NCI-H1092 treated with DMSO at 0.1 percent for 48 hours (cell line): Measurements from ENCODE around the gene SCARF2.
"Not testable (repeated sequence)": the region's sequence is repeated elsewhere in the genome, so short reads cannot be mapped to it uniquely, and the experiment has no call there.

Source experiments
- DNase-seq: peaks from one replicate; lab custom pipeline; 2025; lab: John Stamatoyannopoulos, UW

Gene SCARF2

DNA sequence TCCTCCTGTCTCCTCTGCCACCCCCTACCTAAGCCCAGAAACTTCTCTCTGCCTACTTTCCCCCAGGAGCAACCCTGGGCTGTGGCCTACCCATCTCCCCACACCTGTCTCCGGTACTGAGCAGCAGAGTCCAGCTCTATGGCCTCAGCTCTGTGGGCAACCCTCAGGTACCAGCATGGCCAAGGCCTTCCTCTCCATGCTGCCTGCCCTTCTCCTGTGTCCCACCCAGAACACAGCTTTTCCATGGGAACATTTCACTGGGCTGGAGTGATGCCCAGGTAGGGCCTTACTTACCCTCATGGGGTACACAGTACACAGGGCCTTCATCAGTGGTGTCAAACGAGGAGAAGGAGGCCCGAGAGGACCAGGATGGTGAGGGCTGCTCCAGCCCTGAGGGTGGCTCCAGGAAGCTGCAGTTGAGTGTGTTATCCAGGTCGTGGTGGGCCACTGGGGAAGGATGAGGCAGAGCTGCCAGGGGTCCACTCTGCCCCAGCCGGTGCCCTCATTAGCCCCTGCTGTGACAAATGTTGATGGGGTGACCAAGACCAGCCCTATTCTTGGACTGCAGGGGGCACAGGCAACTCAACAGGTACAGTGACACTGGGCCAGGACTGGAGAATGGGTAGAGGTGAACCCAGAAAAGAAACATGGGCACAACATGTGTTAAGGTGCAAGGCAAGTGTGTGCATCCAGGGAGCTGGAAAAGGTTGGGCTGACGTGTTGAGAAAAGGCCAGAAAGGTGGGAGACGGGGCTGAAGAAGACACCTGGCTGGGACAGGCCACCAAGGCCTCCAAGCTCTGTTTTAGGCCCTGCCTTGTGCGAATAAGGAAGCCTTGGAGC lies 10.3 kb downstream of the SCARF2 start:
- DNase-seq = no peak

DNA sequence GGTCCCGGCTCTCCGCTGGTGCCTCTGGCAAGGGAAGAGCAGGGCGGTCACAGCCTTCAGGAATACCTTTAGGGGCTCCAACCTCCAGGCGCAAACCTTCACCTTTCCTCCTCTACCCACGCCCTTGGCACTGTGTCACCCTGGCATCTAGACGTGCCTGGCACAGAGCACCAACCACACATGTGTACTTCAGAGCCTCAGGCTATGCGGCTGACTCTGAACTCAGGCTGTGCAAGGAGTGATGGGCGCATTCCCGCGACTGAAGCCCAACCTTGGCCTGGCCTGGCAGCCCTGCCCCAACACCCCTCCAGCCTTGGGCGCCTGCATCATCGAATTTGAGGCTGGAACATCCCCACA lies 11.4 kb downstream of the SCARF2 start:
- no peak for DNase-seq

DNA sequence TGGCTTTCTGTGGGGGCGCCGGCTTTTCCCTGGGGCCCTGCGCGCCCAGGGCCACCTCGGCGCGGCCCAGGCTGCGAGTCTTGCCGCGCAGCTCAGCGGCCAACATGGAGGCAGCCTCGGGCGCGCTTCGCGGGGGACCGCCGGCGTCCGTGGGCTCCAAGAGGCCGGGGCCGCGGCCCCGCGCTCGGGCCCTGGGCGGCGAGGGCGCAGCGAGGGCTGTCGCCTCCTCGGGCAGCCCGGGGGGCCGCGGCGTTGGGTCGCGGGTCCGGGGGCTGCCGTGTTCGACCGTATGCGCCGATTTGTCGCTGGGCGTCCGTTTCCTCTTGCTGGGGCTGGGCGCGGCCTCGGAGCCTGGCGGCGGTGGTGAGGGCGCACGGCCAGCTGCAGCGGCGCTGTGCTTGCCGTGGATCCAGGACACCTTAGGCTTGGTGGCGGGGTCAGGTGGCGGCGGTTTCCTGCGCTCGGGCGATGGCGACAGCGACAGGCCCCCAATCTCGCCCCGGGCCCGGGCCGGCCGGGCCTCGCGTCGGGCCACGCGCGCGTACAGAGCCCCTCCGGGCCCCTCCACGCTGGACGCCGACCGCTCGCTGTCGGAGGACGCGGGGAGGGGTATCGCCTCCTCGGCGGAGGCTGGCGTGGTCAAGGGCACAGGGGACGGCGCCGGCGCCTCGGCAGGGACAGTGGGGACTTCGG lies 11.9 kb downstream of the SCARF2 start:
- DNase-seq = no peak

DNA sequence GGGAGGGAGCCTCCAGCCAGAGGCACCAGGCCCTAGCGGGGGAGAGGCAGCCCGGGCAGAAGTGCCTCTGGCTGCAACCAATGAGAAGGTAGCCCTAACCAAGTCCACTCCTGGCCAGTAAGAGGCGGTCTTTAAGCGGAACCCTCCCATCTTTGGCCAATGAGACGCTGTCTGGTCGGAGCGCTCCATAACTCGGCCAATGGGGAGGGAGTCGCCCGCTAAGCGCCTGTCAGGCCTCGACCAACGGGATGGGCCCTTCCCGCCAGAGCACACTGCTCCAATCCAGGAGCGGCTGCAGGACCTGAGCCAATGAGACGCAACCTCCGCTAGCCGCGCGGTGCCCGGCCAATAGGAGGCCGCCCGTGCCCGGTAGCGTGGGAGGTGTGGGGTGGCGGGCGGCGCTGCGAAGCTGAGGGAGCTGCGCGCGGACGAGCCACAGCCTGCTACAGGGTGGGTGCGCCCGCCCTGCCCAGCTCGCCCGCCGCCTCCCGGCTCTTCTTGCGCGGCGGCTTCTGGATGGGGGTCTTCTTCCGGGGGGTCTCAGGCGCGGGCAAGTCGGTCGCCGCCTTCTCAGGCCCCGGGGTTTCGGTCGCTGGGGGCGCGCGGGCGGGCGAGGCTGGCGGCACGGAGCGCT lies 12.6 kb downstream of the SCARF2 start:
- no peak for DNase-seq

DNA sequence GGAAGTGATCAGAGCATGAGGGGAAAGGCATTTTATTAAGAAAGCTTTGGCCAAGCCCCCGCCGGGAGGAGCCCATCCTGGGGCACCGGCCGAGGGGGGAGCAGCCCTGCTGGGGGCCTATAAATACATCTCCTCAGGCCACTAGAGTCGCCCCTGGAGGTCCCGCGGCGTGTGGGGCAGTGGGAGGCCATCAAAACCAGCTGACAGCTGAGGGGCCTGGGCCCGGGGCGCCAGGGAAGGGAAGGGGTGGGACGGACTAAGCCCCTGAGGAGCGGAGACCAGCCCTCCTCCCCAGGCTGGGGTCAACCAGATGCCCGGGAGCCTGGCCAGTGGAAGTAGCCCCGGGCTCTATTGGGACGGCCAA lies 13.1 kb downstream of the SCARF2 start:
- DNase-seq = no peak

DNA sequence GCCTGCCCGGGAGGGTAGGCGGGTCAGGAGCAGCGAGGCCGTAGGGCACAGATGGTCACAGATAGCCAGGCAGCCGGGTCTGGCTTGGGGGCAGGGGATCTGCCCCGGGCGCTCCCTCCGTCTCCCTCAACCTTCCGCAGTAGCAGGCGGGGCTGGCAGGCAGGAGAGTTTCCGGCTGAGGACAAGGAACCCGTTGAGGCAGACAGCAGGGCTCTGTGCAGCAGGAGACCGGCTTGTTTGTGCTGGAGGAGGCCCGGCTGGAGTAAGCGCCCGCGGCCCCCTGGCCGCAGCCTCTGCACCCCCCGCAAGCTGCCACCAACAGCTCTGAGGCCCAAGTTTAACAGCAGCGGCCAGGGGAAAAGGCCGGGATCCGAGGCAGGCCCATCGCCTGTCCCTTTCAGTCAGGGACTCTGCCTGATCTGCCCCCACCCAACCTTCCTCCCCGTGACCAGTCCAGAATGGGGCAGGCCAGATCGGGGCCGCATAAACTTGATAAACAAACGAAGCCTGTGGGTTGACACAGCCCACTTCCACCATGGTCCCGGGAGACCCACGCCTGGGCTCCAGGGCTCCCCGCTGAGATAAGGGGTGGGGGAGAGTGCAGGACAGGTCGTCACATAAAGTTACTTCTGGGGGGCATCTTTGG lies 13.6 kb downstream of the SCARF2 start:
- DNase-seq = no peak

DNA sequence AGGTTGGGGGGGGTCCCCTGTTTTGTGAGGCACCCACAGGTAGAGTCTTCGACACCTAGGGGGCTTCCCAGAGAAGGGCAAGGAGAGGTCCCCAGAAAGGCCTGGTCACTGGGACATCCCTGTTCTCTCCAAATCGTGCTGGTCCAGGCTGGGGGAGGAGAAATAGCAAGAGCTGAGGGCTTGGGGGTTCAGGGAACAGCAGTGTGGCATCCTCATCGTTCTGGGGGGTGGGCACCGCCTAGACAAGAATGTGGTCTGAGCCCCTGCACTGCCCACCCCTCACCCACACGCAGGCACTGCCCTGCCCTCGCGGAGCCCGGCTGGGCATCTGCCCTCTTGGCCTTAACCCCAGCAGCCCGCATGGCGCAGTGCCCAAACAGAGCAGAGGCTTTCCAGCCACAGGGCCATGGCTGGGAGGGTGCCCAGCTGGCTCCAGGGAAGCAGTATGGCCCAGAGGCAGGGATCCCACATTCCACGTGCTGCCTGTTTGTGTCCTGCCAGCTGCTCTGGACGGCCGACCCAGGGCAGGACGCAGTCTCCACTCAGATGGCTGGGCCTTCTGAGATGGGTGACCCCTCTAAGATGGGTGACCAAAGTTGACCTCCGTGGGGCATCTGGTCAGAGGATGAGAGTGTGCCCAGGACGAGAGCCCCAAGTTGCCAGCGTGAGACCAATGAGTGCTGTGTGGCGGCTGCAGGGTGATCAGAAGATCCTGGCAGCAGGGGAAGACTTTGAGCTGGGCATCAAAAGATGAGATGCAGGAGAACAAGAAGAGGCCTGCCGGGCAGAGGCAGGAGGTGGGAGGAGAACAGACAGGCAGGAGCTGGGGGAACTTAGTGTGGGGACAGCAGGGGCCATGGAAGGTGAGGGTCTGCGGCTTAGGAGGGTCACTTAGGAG lies 14.4 kb downstream of the SCARF2 start:
- DNase-seq = no peak

DNA sequence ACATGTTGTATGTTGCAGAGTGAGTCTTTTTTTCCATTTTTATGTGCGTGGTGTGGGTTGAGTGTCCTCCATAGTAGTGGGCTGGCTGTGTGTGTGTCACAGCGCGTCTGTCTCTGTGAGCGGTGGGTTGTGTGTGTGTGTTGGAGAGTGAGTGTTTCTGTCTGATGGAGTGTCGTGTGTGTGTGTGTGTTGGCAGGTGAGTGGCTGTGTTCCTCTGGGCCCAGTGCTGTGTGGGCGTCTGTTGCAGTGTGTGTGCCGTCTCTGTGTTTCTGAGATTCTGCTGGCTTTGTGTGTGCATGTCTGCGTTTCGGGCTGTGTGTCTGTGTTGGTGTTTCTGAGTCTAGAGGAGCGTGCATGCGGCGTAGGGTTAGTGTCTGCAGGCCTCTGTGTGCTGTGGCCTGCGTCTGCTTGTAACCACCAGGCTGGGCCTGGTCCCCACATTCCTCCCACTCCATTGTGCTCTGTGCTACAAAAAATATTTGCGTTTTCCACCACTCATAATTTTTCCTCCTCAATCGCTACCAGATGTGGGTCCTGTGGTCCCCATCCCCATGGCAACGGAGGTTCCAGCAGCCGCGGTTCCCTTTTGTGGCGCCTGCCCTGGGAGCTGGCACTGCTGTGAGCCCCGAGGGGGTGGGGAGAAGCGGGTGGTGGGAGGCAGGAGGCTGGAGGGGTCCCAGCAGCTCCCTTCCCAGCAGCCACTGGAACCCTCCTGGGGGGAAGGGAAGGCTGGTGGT lies 15.2 kb downstream of the SCARF2 start:
- no peak for DNase-seq

DNA sequence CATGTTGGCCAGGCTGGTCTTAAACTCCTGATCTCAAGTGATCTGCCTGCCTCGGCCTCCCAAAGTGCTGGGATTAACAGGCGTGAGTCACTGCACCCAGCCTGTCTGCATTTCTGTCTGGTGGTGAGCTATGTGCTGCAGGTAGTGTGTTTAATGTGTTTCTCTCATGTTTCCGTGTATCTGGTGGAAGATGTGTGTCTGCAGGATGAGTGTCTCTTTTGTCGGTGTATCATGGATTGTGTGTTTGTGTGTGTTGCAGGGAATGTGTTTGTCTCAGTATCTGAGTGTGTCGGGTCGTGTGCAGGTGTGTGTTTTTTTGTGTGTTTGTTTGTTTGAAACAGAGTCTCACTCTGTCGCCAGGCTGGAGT lies 16.1 kb downstream of the SCARF2 start:
- DNase-seq = no peak

DNA sequence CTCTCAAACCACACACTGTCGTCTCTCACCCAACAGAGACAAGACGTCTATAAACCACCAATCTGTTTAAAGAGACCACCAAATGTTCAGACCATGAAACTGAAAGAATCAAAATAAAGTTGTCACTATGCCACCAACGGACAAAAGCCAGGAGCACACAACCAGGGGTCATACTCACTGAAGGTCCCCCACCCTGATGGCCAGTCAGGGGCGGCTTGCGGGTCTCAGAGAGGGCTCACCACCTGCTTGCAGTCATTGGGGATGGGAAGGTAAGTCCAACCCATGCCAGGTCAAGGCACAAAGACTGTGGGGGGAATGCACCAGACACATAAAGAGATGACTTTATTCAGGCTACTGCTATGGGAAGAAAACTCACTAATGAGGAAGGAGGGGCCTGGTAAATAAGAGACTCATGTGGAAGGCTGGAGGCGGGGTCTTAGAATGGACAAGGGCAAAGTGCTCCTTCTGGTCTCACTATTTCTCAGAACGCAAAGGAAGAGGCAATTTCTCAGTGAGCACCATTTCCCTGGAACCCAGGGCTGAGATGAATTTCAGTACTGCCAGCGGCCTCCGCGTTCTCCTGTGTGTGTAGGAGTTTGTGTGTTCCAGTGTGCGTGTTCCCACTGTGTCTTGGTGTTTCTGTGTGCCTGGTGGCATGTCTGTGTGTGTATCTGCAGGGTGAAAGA lies 17.3 kb downstream of the SCARF2 start:
- DNase-seq = no peak

DNA sequence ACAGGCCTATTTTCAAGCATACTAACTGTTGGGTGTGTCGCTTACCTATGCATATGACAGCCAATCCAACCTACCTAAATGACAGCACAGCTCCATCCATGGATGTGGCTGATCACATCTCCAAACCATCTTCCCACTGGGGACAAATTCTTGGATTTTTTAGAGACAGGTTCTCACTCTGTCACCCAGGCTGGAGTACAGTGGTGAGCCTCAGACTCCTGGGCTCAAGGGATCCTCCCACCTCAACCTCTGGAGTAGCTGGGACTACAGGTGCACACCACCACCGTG lies 18.0 kb downstream of the SCARF2 start:
- DNase-seq = no peak

DNA sequence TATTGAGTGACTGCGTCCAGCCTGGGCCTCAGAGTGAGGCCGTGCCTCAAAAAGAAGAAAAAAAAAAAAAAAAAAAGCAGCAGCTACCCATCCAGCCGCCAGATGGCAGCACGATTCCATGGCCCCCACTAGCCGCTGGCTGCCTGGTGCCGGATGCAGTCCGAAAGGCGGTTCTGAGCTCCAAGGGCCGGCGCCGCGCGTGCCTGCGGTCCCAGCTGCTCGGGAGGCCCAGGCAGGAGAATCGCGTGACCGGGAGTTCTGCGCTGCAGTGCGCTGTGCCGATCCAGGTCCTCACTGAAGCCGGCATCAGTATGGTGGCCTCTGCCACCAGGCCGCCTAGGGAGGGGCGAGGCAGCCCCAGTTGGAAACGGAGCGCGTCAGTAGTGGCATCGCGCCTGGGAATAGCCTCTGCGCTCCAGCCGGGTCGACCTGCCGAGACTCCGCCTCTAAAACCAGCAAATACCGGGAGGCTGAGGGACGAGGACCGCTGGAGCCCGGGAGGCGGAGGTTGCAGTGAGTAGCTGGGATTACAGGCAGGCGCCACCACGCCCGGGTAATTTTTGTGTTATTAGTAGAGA lies 19.3 kb downstream of the SCARF2 start:
- DNase-seq = peak; percentile 66

DNA sequence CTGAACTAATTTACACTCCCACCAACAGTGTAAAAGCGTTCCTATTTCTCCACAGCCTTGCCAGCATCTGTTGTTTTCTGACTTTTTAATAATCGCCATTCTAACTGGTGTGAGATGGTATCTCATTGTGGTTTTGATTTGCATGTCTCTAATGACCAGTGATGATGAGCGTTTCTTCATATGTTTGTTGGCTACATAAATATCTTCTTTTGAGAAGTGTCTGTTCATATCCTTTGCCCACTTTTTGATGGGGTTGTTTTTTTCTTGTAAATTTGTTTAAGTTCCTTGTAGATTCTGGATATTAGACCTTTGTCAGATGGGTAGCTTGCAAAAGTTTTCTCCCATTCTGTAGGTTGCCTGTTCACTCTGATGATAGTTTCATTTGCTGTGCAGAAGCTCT lies 21.9 kb downstream of the SCARF2 start:
- not testable (repeated sequence) for DNase-seq

DNA sequence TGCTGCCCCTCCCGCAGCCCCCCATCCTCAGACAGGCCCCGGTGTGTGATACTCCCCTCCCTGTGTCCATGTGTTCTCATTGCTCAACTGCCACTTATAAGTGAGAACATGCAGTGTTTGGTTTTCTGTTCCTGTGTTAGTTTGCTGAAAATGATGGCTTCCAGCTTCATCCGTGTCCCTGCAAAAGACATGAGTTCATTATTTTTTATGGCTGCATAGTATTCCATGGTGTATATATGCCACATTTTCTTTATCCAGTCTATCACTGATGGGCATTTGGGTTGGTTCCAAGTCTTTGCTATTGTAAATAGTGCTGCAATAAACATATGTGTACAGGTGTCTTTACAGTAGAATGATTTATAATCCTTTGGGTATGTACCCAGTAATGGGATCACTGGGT lies 22.4 kb downstream of the SCARF2 start:
- DNase-seq = not testable (repeated sequence)

DNA sequence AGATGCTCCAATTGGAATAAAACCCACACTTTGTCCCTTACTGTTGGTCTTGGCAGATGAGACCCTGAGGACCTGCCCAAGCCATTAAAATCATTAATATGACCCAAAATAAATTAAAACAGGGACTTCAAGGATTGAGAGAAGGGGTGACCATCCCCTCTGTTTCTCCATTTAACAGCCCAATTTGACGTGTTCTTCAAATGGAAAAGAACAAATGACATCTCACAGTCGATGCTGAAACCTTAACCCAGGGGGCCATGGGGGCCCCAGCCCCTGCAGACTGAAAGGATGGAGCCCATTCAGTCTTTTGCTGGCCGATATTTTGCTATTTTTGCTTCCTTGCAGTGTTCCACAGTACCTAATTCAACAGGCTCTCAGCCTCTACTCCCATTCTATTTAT lies 23.2 kb downstream of the SCARF2 start:
- no peak for DNase-seq

DNA sequence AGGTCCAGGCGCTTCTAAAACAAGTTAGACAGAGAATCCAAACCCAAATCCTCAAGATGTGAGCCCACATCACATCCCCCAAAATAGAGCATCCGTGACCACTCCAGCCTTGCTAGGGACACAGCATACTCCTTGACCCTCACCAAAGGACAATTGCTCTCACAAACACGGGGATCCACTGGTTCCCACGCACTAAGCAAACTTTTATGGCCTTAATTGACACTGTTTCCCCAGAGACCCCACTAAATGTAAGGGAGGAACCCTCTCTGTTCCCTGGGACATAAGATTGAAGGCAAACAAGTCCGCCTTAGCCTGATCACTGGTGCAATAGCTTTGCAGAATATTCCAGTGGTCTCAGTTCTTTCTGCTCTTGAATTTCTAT lies 23.6 kb downstream of the SCARF2 start:
- DNase-seq = no peak

DNA sequence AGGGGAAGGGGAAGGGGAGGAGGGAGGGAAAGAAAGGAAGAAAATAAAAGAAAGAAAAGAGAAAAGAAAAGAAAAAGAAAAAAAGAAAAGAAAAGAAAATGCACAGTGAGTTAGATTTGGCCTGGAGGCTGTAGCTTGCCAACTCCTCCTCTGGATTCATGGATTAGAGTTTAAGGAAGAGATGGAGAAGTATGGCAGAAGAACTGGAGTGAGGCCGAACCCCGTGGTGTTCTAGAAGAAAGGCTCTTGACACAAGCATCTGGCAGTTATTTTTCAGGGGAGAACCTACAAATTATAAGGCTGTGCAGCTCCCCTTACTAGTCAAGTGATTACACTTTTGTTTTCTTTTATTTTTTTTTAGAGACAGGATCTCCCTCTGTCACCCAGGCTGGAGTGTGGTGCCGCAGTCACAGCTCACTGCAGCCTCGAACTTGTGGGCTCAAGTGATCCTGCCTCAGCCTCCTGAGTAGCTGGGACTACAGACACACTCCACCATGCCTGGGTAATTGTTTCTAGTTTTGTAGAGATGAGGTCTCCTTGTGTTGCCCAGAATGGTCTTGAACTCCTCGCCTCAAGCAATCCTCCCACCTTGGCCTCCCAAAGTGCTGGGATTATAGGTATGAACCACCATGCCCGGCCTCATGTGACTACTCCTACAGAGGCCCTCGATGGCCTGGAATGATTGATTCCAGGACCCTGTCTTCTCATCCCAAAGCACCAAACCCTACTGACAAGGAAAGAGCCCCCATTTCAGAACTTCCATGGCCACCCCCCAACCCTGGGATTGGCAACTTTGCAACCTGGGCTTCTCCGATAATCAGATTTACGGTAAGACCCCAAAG lies 24.2 kb downstream of the SCARF2 start:
- no peak for DNase-seq

DNA sequence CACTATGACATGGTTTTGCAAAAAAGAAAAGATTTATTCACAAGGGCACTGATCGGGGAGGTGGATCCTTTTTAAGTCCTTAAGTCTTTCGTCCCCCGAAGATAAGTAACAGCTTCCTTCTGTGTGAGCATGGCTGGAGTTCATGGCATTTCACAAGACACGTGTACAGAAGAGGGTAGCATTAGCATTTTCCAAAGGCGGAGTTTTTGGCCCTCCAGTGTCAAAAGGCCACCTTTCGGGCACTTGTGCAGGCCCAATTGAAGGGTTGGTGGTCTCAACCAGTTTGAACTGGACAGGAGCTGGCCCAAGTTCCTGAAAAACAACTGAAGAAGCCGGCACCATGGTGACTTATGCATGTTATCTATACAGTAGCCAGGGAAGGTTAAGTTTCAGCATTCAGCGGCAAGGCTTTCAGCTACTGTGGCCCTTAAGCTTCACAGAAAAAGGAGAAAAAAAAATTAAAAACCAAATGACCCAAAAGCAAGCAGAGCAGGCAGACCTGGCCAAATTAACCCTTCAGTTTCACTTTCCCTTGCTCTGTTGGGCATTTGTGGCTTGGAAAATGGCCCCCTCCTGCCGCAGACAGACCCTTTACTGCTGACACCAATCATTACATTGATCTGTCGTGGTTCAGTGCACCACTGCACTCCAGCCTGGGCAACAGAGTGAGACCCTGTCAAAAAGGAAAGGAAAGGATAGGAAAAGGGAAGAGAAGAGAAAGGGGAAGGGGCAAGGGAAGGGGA lies 25.0 kb downstream of the SCARF2 start:
- no peak for DNase-seq

DNA sequence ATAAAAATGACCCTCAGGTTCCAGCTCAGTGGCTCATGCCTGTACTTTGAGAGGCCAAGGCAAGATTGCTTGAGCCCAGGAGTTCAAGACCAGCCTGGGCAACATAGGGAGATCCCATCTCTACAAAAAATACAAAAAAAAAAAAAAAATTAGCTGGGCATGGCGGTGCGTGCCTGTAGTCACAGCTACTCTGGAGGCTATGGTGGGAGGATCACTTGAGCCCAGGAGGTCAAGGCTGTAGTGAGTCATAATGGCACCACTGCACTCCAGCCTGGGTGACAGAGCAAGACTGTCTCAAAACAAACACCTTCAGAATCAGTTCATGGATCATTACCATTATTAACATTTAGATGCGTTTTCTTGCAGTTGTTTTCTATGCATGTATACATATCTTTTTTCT lies 28.2 kb downstream of the SCARF2 start:
- DNase-seq = not testable (repeated sequence)
